NCI-H345 treated with DMSO at 0.1 percent for 48 hours (cell line): Measurements from ENCODE around the gene CELF2.
"Not testable (repeated sequence)": the region's sequence is repeated elsewhere in the genome, so short reads cannot be mapped to it uniquely, and the experiment has no call there.

Experiments used
- DNase-seq: peaks from one replicate; lab custom pipeline; 2025; ENCODE audit not compliant: unreplicated experiment; lab: John Stamatoyannopoulos, UW

Gene CELF2

GRCh38 chr10:11336722-11337162 is 319.1 kb downstream of the CELF2 start:
- peak; percentile 30 for DNase-seq

GRCh38 chr10:11337516-11337915 is 319.8 kb downstream of the CELF2 start:
- no peak for DNase-seq

GRCh38 chr10:11338160-11338844 is 320.6 kb downstream of the CELF2 start:
- DNase-seq = no peak

GRCh38 chr10:11339013-11339412 is 321.3 kb downstream of the CELF2 start:
- no peak for DNase-seq

GRCh38 chr10:11339660-11340059 is 322.0 kb downstream of the CELF2 start:
- DNase-seq = no peak

GRCh38 chr10:11341283-11341960 is 323.8 kb downstream of the CELF2 start:
- no peak for DNase-seq

GRCh38 chr10:11344081-11344480 is 326.4 kb downstream of the CELF2 start:
- DNase-seq = no peak

- no peak for DNase-seq
These were observed 326.9 kb downstream of the CELF2 start for GRCh38 chr10:11344550-11344949.

- DNase-seq = no peak
These were observed 327.8 kb downstream of the CELF2 start for GRCh38 chr10:11345224-11346054.

GRCh38 chr10:11347580-11347979 is 329.9 kb downstream of the CELF2 start:
- not testable (repeated sequence) for DNase-seq

- no peak for DNase-seq
These were observed 334.1 kb downstream of the CELF2 start for GRCh38 chr10:11351801-11352200.

- no peak for DNase-seq
These were observed 335.6 kb downstream of the CELF2 start for GRCh38 chr10:11353006-11353896.

GRCh38 chr10:11354823-11355222 is 337.2 kb downstream of the CELF2 start:
- DNase-seq = no peak

- no peak for DNase-seq
These were observed 337.9 kb downstream of the CELF2 start for GRCh38 chr10:11355592-11355991.

- no peak for DNase-seq
These were observed 339.8 kb downstream of the CELF2 start for GRCh38 chr10:11357439-11357838.

GRCh38 chr10:11358011-11358410 is 340.3 kb downstream of the CELF2 start:
- no peak for DNase-seq

- DNase-seq = no peak
These were observed 341.4 kb downstream of the CELF2 start for GRCh38 chr10:11358923-11359575.

- no peak for DNase-seq
These were observed 342.2 kb downstream of the CELF2 start for GRCh38 chr10:11359869-11360268.

GRCh38 chr10:11363497-11363896 is 345.8 kb downstream of the CELF2 start:
- no peak for DNase-seq

GRCh38 chr10:11364241-11364640 is 346.6 kb downstream of the CELF2 start:
- no peak for DNase-seq
